HepG2 (cell line): Measurements from ENCODE around the gene HNRNPL. TPM values are rescaled to one million over a fixed set of nuclear protein-coding genes. Genes with fewer than 3 reads are reported as not detected.

Experiments used
- CCDC6 ChIP-seq: sonication (generic); formaldehyde crosslinking; IDR thresholded peaks from 2 replicates; pipeline ENCODE4 v1.8.1; 2022; ENCODE audit warnings: mild to moderate bottlenecking, missing genetic modification reagents, moderate library complexity
- DMAP1 ChIP-seq: IDR thresholded peaks from 2 replicates; pipeline ENCODE4 v1.6.1; 2016
- DMTF1 ChIP-seq: sonication (generic); formaldehyde crosslinking; IDR thresholded peaks from 2 replicates; pipeline ENCODE4 v1.4.0; 2020; ENCODE audit warnings: mild to moderate bottlenecking, missing genetic modification reagents
- DNMT1 ChIP-seq: sonication (generic); formaldehyde crosslinking; IDR thresholded peaks from 2 replicates; pipeline ENCODE4 v1.5.1; 2020; ENCODE audit warnings: mild to moderate bottlenecking, missing genetic modification reagents
- DZIP1 ChIP-seq: sonication (generic); formaldehyde crosslinking; IDR thresholded peaks from 2 replicates; pipeline ENCODE4 v1.5.0; 2020; ENCODE audit warnings: mild to moderate bottlenecking, missing genetic modification reagents
- GZF1 ChIP-seq: sonication (generic); formaldehyde crosslinking; IDR thresholded peaks from 2 replicates; pipeline ENCODE4 v1.5.1; 2020; ENCODE audit warnings: mild to moderate bottlenecking, missing genetic modification reagents
- HMG20A ChIP-seq: IDR thresholded peaks from 2 replicates; pipeline ENCODE4 v1.6.1; 2016; ENCODE audit warnings: borderline replicate concordance
- HNF1B ChIP-seq: sonication (generic); formaldehyde crosslinking; IDR thresholded peaks from 2 replicates; pipeline ENCODE4 v1.5.1; 2020; ENCODE audit warnings: mild to moderate bottlenecking, moderate library complexity, missing genetic modification reagents
- KMT2B ChIP-seq: IDR thresholded peaks from 2 replicates; pipeline ENCODE4 v1.6.1; 2016; ENCODE audit warnings: missing genetic modification reagents, missing compliant biosample characterization
- NFE2 ChIP-seq: sonication (generic); formaldehyde crosslinking; IDR thresholded peaks from 2 replicates; pipeline ENCODE4 v1.4.0; 2020; ENCODE audit warnings: missing genetic modification reagents
- POGZ ChIP-seq: sonication (generic); formaldehyde crosslinking; IDR thresholded peaks from 2 replicates; pipeline ENCODE4 v1.4.0; 2020; ENCODE audit warnings: mild to moderate bottlenecking, missing genetic modification reagents
- SNRNP70 ChIP-seq: fragments of 200-400 bp; formaldehyde crosslinking; IDR thresholded peaks from 2 replicates; pipeline ENCODE4 v1.6.1; 2017; ENCODE audit warnings: mild to moderate bottlenecking, low read depth, low read length, moderate library complexity
- TAF1 ChIP-seq: sonication (generic); formaldehyde crosslinking; IDR thresholded peaks from 2 replicates; pipeline ENCODE4 v1.4.0; 2020; ENCODE audit warnings: missing genetic modification reagents
- THAP7 ChIP-seq: sonication (generic); formaldehyde crosslinking; IDR thresholded peaks from 2 replicates; pipeline ENCODE4 v1.8.1; 2023; ENCODE audit warnings: mild to moderate bottlenecking, missing genetic modification reagents
- ZFP36 ChIP-seq: fragments of 150-350 bp; IDR thresholded peaks from 2 replicates; pipeline ENCODE4 v1.6.1; 2018; ENCODE audit warnings: borderline replicate concordance, low read length, low read depth; ENCODE audit not compliant: partially characterized antibody
- ZFP36L1 ChIP-seq: sonication (generic); formaldehyde crosslinking; IDR thresholded peaks from 2 replicates; pipeline ENCODE4 v1.8.0; 2022; ENCODE audit warnings: mild to moderate bottlenecking, missing genetic modification reagents, moderate library complexity
- ZNF337 ChIP-seq: sonication (generic); formaldehyde crosslinking; IDR thresholded peaks from 2 replicates; pipeline ENCODE4 v1.5.1; 2020; ENCODE audit warnings: missing genetic modification reagents, low read depth, mild to moderate bottlenecking, borderline replicate concordance
- ZNF704 ChIP-seq: sonication (generic); formaldehyde crosslinking; IDR thresholded peaks from 2 replicates; pipeline ENCODE4 v1.8.1; 2023; ENCODE audit warnings: mild to moderate bottlenecking, inconsistent platforms, moderate library complexity, missing genetic modification reagents, borderline replicate concordance
- ZSCAN22 ChIP-seq: sonication (generic); formaldehyde crosslinking; IDR thresholded peaks from 2 replicates; pipeline ENCODE4 v1.4.0; 2020; ENCODE audit warnings: mild to moderate bottlenecking, missing genetic modification reagents
- ZSCAN29 ChIP-seq: sonication (generic); formaldehyde crosslinking; conservative IDR thresholded peaks from 2 replicates; pipeline ENCODE4 v1.4.0; 2020; ENCODE audit warnings: mild to moderate bottlenecking, missing genetic modification reagents
- polyA plus RNA-seq, 8 experiments: library from polyadenylated mRNA; depleted of rRNA in 3 of 8; stranded (reverse) in 7 of 8; unstranded in 1 of 8; fragments of >200 nt; fragmentation: Illumina TruSeq in 4 of 8; extraction: Trizol in 4 of 8; gene quantifications; 2 replicates each; pipeline versions ENCODE4 v1.2.1 to v1.2.3, GENCODE V29; 2011 to 2016; ENCODE audit warnings: low read depth in 4 of 8, missing spikeins in 1 of 8, mixed read lengths in 1 of 8; ENCODE audit not compliant: insufficient read depth in 1 of 8
- total RNA-seq, 5 experiments: library from RNA; depleted of rRNA; stranded (reverse); fragments of >200 nt; fragmentation: Illumina TruSeq; extraction: Trizol; gene quantifications; 2 replicates each; pipeline ENCODE4 v1.2.3, GENCODE V29; 2016; ENCODE audit warnings: low read depth in 1 of 5

Gene HNRNPL
- total and polyA plus RNA-seq, 2 of the 13 experiments (the other 11 are each of a cell fraction or from before 2014, with no cell fraction given), result 156 to 278 TPM

GRCh38 chr19:38831142-38831605, 18.6 kb downstream of the HNRNPL start (continued):
- TF ChIP-seq DZIP1 (CRISPR knock-in tag) (0 out of 2 replicates have a peak, but pooled peaks have one; percentile 37), SNRNP70 (no peak), CCDC6 (CRISPR knock-in tag) (no peak), GZF1 (0 out of 2 replicates have a peak, but pooled peaks have one; percentile 10), ZFP36L1 (CRISPR knock-in tag) (no peak), TAF1 (CRISPR knock-in tag) (no peak; the same call in 1 of the 2 replicates), ZFP36 (peak; percentile 96), ZSCAN29 (CRISPR knock-in tag) (no peak; the same call in 1 of the 2 replicates), NFE2 (0 out of 2 replicates have a peak, but pooled peaks have one; percentile 2), ZNF704 (CRISPR knock-in tag) (peak; percentile 54), DNMT1 (CRISPR knock-in tag) (no peak), DMTF1 (CRISPR knock-in tag) (peak; percentile 26; the same call in 1 of the 2 replicates), POGZ (CRISPR knock-in tag) (no peak), THAP7 (no peak), HNF1B (CRISPR knock-in tag) (peak; percentile 37; the same call in 1 of the 2 replicates), HMG20A (CRISPR knock-in tag) (no peak), ZSCAN22 (CRISPR knock-in tag) (no peak), ZNF337 (CRISPR knock-in tag) (no peak), KMT2B (CRISPR knock-in tag) (no peak), DMAP1 (CRISPR knock-in tag) (no peak)
